ENCODE results near the gene RAB3GAP1.

DNA sequence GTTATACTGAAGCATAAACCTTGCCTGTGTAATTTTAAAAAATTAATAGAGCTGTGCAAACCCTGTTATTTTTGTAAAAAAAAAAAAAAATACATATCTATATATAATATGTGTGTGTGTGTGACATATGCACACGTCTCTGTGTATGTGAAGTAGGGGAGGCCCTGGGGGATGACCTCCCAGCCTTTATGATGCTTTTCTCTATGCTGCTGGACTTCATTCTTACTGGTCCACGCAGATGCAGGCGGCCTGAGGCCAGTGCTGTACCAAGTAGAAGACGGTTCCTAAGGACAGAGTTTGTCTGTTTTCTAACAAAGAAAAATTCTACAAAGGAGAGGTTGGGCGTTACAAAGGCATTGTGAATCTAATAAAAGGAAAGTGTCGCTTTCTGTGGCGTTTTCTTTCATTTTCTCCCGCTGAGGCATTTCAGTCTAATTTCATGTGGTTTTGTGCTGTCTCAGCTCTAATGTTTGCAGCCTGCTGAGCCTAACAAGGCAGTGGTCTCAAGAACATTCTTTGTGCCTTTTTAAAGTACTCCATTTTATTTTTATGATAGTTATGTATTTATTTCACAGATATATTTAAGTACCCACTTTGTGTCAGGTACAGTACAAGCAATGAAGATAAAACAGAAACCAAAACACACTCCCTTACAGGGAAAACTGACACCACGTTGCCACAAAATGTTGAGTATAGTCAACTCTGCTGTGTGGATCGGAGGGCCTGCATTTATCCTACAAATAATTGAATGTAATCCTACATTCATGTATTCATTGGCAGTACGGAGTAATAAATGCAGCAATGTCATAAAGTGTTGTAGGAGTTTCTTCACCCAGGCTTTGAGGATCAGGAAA lies 118.0 kb downstream of the RAB3GAP1 start:
- TF ChIP-seq, protein P1, sequence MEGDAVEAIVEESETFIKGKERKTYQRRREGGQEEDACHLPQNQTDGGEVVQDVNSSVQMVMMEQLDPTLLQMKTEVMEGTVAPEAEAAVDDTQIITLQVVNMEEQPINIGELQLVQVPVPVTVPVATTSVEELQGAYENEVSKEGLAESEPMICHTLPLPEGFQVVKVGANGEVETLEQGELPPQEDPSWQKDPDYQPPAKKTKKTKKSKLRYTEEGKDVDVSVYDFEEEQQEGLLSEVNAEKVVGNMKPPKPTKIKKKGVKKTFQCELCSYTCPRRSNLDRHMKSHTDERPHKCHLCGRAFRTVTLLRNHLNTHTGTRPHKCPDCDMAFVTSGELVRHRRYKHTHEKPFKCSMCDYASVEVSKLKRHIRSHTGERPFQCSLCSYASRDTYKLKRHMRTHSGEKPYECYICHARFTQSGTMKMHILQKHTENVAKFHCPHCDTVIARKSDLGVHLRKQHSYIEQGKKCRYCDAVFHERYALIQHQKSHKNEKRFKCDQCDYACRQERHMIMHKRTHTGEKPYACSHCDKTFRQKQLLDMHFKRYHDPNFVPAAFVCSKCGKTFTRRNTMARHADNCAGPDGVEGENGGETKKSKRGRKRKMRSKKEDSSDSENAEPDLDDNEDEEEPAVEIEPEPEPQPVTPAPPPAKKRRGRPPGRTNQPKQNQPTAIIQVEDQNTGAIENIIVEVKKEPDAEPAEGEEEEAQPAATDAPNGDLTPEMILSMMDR (IDR thresholded peaks at IDR 0.05): no peak
- TF ChIP-seq TEAD4 (IDR thresholded peaks at IDR 0.05; ENCODE audit: borderline replicate concordance, insufficient read depth) (no peak), EP300 (IDR thresholded peaks at IDR 0.05; ENCODE audit: borderline replicate concordance in 1 of 2, low read depth in 1 of 2, low read length in 1 of 2) (no peak), POLR2AphosphoS5 (IDR thresholded peaks at IDR 0.05; ENCODE audit: low read depth, low read length) (no peak), RXRA (IDR thresholded peaks at IDR 0.05; ENCODE audit: borderline replicate concordance, low read depth) (no peak), SIN3A (IDR thresholded peaks at IDR 0.05; ENCODE audit: borderline replicate concordance, low read depth, low read length) (no peak), RAD21 (IDR thresholded peaks at IDR 0.05; ENCODE audit: low read length) (no peak), FOXM1 (IDR thresholded peaks at IDR 0.05; ENCODE audit: low read depth) (no peak), JUND (IDR thresholded peaks at IDR 0.05) (no peak)
- TF ChIP-seq, protein P2, sequence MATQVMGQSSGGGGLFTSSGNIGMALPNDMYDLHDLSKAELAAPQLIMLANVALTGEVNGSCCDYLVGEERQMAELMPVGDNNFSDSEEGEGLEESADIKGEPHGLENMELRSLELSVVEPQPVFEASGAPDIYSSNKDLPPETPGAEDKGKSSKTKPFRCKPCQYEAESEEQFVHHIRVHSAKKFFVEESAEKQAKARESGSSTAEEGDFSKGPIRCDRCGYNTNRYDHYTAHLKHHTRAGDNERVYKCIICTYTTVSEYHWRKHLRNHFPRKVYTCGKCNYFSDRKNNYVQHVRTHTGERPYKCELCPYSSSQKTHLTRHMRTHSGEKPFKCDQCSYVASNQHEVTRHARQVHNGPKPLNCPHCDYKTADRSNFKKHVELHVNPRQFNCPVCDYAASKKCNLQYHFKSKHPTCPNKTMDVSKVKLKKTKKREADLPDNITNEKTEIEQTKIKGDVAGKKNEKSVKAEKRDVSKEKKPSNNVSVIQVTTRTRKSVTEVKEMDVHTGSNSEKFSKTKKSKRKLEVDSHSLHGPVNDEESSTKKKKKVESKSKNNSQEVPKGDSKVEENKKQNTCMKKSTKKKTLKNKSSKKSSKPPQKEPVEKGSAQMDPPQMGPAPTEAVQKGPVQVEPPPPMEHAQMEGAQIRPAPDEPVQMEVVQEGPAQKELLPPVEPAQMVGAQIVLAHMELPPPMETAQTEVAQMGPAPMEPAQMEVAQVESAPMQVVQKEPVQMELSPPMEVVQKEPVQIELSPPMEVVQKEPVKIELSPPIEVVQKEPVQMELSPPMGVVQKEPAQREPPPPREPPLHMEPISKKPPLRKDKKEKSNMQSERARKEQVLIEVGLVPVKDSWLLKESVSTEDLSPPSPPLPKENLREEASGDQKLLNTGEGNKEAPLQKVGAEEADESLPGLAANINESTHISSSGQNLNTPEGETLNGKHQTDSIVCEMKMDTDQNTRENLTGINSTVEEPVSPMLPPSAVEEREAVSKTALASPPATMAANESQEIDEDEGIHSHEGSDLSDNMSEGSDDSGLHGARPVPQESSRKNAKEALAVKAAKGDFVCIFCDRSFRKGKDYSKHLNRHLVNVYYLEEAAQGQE (IDR thresholded peaks at IDR 0.05; ENCODE audit: low read depth, low read length): no peak
- TF ChIP-seq, protein P3, sequence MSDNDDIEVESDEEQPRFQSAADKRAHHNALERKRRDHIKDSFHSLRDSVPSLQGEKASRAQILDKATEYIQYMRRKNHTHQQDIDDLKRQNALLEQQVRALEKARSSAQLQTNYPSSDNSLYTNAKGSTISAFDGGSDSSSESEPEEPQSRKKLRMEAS (IDR thresholded peaks at IDR 0.05; ENCODE audit: low read depth): no peak

Measured in SK-N-SH (cell line).